ENCODE results near the gene MBLAC1. TPM values are rescaled to one million over a fixed set of nuclear protein-coding genes. Genes with fewer than 3 reads are reported as not detected.

The MBLAC1 gene
- total and polyA plus RNA-seq, 9 of the 15 experiments (the other 6 are each of a cell fraction or from before 2014, with no cell fraction given), result 0.03 to 3.1 (median 0.52) TPM

DNA sequence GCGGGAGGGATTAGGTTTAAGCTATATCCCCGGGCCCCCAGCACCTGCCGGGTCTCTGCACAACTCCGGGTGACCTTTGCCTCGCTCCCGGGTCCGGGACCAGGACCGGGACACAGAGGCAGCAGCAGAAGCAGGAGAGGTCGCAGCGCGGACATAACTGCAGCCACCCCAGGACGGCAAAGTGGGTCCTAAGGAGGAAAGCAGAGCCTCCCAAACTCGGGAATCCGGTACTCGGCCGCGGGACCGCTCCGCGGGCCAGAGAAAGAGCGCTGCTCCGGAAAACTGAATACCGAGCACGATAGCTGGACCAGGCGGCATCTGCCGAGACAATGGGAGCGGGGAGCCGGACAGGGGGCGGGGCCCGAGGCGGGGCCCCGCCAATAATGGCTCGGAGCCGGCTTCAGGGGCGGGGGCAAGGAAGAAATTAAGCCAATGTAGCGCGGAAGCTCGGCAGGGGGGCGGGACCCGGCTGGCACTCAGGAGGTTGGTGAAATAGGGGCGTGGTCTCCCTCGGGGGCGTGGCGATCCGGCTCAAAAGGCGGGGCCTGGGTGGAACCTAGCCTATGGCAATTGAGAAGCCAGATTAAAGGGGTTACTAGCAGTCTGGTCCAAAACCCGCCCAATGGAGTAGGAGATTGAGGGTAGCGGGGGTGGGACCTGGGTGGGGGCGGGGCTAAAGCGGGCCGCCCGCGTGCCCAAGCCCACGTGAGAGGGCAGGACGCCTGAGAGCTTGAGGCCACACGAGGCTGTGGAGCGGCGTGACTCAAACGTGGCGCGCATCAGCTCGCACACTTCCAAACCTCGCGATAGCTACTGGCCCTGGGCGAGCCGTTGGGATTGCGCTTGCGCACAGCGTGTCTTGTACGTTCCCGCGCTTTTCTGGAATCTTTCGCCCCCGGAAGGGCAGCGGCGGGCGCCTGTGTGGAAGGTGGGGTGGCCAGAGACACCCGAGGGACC is 50.6 kb downstream of the MBLAC1 start, which contains the start of the genes GPC2 and STAG3 (continued):
- TF ChIP-seq, protein P1, sequence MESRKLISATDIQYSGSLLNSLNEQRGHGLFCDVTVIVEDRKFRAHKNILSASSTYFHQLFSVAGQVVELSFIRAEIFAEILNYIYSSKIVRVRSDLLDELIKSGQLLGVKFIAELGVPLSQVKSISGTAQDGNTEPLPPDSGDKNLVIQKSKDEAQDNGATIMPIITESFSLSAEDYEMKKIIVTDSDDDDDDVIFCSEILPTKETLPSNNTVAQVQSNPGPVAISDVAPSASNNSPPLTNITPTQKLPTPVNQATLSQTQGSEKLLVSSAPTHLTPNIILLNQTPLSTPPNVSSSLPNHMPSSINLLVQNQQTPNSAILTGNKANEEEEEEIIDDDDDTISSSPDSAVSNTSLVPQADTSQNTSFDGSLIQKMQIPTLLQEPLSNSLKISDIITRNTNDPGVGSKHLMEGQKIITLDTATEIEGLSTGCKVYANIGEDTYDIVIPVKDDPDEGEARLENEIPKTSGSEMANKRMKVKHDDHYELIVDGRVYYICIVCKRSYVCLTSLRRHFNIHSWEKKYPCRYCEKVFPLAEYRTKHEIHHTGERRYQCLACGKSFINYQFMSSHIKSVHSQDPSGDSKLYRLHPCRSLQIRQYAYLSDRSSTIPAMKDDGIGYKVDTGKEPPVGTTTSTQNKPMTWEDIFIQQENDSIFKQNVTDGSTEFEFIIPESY (CRISPR knock-in tag; IDR thresholded peaks at IDR 0.05), result peak; percentile 99
- no peak for TF ChIP-seq MXI1 (IDR thresholded peaks at IDR 0.05; ENCODE audit: low read depth, low read length)
- TF ChIP-seq, protein P2, sequence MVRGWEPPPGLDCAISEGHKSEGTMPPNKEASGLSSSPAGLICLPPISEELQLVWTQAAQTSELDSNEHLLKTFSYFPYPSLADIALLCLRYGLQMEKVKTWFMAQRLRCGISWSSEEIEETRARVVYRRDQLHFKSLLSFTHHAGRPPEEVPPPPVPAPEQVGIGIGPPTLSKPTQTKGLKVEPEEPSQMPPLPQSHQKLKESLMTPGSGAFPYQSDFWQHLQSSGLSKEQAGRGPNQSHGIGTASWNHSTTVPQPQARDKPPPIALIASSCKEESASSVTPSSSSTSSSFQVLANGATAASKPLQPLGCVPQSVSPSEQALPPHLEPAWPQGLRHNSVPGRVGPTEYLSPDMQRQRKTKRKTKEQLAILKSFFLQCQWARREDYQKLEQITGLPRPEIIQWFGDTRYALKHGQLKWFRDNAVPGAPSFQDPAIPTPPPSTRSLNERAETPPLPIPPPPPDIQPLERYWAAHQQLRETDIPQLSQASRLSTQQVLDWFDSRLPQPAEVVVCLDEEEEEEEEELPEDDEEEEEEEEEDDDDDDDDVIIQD (CRISPR knock-in tag; IDR thresholded peaks at IDR 0.05), result no peak
- no peak for TF ChIP-seq KLF16 (IDR thresholded peaks at IDR 0.05)
- no peak for TF ChIP-seq DACH1 (IDR thresholded peaks at IDR 0.05; ENCODE audit: partially characterized antibody)
- TF ChIP-seq ZNF785 (CRISPR knock-in tag; IDR thresholded peaks at IDR 0.05), result no peak
- TF ChIP-seq, protein P3, sequence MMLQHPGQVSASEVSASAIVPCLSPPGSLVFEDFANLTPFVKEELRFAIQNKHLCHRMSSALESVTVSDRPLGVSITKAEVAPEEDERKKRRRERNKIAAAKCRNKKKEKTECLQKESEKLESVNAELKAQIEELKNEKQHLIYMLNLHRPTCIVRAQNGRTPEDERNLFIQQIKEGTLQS (IDR thresholded peaks at IDR 0.05), result peak; percentile 35; the same call in 1 of the 2 replicates
- TF ChIP-seq, protein P3 (CRISPR knock-in tag; conservative IDR thresholded peaks at IDR 0.05), result no peak
- TF ChIP-seq HNRNPH1 (optimal IDR thresholded peaks at IDR 0.05; ENCODE audit: low read depth, low read length), result no peak
- TF ChIP-seq HNRNPLL (IDR thresholded peaks at IDR 0.05; ENCODE audit: low read depth, low read length, poor library complexity, severe bottlenecking), result no peak
- TF ChIP-seq RFX7 (CRISPR knock-in tag; IDR thresholded peaks at IDR 0.05), result no peak
- TF ChIP-seq BRD9 (IDR thresholded peaks at IDR 0.05; ENCODE audit: low read depth, partially characterized antibody), result no peak
- TF ChIP-seq PYGO2 (tag; IDR thresholded peaks at IDR 0.05), result no peak
- TF ChIP-seq, protein P4, sequence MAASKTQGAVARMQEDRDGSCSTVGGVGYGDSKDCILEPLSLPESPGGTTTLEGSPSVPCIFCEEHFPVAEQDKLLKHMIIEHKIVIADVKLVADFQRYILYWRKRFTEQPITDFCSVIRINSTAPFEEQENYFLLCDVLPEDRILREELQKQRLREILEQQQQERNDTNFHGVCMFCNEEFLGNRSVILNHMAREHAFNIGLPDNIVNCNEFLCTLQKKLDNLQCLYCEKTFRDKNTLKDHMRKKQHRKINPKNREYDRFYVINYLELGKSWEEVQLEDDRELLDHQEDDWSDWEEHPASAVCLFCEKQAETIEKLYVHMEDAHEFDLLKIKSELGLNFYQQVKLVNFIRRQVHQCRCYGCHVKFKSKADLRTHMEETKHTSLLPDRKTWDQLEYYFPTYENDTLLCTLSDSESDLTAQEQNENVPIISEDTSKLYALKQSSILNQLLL (CRISPR knock-in tag; IDR thresholded peaks at IDR 0.05; ENCODE audit: borderline replicate concordance), result no peak
- TF ChIP-seq TBP (optimal IDR thresholded peaks at IDR 0.05; ENCODE audit: low read depth, low read length), result peak; percentile 63
- no peak for TF ChIP-seq IFI16 (CRISPR knock-in tag; IDR thresholded peaks at IDR 0.05)
- TF ChIP-seq, protein P5, sequence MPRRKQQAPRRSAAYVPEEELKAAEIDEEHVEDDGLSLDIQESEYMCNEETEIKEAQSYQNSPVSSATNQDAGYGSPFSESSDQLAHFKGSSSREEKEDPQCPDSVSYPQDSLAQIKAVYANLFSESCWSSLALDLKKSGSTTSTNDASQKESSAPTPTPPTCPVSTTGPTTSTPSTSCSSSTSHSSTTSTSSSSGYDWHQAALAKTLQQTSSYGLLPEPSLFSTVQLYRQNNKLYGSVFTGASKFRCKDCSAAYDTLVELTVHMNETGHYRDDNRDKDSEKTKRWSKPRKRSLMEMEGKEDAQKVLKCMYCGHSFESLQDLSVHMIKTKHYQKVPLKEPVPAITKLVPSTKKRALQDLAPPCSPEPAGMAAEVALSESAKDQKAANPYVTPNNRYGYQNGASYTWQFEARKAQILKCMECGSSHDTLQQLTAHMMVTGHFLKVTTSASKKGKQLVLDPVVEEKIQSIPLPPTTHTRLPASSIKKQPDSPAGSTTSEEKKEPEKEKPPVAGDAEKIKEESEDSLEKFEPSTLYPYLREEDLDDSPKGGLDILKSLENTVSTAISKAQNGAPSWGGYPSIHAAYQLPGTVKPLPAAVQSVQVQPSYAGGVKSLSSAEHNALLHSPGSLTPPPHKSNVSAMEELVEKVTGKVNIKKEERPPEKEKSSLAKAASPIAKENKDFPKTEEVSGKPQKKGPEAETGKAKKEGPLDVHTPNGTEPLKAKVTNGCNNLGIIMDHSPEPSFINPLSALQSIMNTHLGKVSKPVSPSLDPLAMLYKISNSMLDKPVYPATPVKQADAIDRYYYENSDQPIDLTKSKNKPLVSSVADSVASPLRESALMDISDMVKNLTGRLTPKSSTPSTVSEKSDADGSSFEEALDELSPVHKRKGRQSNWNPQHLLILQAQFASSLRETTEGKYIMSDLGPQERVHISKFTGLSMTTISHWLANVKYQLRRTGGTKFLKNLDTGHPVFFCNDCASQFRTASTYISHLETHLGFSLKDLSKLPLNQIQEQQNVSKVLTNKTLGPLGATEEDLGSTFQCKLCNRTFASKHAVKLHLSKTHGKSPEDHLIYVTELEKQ (CRISPR knock-in tag; IDR thresholded peaks at IDR 0.05), result no peak
- TF ChIP-seq GATAD2B (IDR thresholded peaks at IDR 0.05; ENCODE audit: borderline replicate concordance), result no peak
